NCI-H82 (cell line): Measurements from ENCODE around the gene SLC49A4.

Experiments
- DNase-seq: peaks from one replicate; lab custom pipeline; 2025; lab: John Stamatoyannopoulos, UW

The SLC49A4 gene

DNA sequence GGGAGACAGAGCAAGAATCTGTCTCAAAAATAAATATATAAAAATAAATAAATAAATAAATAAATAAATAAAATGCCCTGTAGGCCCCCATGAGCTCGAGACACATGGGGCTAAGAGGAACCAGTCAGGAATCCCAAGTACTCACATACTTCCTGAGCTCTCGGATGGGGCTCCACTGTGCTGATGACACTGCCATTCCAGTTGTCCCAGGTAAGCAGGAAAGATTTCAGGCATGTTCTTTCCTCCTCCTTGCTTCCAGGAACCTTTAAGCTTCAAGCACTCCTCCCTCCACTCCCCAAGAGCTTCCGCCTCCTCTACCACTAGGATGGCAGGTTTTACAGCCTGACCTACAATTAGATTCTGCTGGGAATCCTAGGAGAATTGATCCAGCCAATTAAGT lies 113.4 kb downstream of the SLC49A4 start:
- DNase-seq = no peak

DNA sequence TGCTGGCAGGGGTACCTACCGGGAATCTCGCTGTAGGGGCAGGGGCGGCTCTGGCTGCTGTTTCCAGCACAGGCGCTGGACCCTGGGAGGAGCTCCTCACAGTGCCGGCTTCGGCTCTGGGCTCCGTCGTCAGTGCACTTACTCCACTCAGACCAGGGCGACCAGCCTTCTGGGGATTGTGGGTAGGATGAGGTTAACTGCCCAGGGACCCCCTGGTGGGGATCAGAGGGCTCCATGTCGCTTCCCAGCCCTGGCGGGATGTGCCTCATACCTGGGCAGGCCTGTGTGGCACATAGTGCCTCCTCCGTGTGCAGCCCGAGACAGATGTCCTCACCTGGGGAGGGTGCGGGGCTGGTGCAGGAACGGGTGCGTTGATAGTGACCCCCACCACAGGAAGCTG lies 117.0 kb downstream of the SLC49A4 start:
- no peak for DNase-seq

DNA sequence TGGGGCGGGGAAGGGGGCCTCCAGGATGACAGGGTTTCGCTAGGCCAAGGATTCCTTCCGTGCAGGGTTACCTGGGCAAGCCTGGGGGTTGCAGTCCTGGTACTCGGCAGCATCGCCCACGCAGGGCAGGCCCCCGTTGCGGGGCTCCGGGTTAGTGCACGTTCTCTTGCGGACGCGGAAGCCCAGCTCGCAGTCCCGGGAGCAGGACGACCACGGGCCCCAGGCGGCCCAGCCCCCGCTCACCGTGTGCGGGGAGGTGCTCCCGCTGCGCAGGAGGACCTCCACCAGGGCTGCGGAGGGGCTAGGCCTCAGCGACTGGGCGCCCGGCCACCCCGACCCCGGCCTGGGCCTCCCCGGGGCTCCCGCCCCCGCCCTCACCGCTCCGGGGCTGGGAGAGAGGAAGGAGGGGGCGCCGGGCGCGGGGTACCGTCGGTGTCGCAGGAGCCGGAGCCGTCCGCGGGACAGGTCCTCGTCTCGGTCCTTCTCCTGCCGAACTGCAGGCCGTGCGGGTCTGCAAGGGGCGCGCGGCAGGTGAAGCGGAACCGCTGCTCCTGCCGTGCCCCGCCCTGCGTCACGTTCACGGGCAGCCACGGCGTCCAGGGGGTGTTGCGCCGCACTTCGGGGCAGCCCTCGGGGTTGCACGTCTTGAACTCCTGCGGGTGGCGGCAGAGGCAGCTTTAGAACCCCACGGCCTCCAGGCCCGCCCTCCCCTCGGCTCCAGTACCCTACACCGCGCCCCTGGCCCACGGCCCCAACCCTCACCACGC lies 118.1 kb downstream of the SLC49A4 start:
- no peak for DNase-seq

DNA sequence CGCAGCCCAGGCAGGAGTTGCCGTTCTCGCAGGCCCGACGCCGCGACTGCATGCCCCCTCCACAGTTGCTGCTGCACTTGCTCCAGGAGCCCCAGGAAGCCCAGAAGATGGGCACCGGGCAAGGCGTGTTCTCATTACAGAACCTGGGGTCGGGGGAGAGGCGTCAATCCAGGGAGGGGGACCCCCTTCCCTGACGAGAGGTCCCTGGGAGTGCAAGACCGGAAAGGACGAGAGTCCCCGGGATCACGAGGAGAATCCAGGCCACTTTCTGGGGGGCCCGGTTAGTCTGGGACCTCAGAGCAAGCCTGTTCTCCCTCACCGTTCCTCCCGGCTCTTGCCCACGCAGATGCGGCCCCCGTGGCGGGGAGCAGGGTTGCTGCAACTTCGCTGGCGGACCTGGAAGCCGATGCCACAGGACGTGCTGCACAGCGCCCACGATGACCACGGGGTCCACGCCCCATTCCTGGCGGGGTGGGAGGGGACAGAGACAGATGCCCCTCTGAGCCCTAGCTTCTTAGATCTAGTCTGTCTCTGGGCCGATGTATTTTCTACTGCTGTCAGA lies 118.8 kb downstream of the SLC49A4 start:
- DNase-seq = no peak

DNA sequence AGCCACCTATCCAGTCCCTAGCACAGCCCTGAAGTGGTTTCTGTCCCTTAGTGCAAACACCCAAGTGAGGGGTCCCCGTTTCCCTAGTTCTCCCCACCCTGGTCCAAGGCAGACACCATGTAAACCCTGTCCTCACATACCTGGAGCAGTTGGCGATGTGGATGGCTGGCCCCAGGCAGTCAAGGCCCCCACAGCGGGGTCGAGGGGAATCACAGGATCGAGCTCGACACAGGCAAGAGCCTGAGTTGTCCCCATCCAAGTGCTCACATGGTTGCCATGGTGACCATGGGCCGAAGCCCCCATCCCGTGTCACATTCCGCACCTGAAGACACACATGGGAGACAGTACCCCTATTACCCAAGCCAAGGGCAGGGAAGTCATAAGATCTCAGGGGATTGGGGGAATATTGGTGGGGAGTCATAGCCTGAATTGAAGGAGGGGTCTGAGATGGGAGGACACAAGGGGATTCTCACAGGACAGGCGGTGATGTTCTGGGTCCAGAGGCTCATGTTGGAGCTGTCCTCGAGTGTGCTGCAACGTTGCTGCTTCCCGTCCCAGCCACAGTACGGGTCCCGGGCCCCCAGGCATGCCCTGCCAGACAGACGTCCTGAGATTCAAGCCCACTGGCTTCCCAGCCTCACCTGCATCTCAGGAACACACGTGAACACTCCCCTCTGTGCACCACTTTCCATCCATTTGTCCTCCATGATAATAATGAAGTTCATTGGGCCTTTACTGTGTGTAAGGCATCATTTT lies 120.6 kb downstream of the SLC49A4 start:
- DNase-seq = no peak

DNA sequence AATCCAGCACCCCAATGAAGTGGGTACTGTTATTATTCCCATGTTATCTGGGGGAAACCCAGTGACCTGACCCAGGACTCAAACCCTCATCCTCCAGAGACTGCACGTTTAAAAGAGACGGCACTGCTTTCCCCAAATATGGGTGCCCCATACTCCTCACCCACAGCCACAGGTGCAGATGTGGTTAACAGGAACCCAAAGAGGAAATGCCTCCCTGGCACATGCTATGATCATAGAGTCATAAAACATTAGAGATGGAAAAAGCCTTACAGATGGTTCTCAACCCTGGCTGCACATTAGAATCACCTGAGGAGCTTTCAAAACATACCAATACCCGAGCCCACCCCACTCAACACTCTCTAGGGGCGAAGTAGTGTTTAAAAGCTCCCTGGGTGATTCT lies 121.2 kb downstream of the SLC49A4 start:
- DNase-seq = no peak

DNA sequence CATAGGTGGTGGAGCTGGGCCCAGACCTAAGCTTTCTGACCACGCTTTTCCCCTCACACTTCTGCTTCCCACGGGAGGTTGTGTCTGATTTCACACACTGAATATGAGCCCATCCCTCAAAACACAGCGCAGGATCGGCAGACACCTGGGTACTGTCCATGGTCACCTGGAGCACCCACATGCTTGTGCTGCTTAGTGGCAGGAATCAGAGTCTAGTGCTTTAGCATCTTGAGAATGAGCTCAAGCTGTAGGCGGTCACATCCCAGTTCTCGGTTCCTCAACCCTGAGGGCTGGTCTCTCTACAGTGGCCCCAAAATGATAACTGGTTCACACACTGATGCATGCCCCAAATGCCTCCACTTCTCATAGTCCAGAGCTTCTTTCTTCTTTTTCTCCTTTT lies 121.7 kb downstream of the SLC49A4 start:
- DNase-seq = no peak

DNA sequence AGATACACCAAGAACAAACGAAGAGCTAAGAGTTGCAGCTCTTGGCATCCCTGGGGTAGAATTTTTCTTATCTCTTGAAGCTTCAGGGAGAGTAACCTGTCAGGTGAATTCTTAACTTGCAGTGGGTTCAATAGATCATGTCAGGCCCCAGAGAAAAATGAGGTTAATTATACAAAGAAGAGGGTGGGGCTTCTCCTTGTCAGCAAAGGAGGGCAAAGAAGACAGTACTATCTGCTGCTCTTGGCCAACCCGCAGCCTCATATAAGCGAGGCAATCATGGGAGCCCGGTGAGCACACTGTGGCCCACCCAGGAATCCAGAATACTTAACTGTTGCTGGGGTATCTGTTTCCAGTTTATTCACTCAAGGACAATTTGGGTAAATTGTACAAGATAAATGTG lies 122.5 kb downstream of the SLC49A4 start:
- DNase-seq = no peak

DNA sequence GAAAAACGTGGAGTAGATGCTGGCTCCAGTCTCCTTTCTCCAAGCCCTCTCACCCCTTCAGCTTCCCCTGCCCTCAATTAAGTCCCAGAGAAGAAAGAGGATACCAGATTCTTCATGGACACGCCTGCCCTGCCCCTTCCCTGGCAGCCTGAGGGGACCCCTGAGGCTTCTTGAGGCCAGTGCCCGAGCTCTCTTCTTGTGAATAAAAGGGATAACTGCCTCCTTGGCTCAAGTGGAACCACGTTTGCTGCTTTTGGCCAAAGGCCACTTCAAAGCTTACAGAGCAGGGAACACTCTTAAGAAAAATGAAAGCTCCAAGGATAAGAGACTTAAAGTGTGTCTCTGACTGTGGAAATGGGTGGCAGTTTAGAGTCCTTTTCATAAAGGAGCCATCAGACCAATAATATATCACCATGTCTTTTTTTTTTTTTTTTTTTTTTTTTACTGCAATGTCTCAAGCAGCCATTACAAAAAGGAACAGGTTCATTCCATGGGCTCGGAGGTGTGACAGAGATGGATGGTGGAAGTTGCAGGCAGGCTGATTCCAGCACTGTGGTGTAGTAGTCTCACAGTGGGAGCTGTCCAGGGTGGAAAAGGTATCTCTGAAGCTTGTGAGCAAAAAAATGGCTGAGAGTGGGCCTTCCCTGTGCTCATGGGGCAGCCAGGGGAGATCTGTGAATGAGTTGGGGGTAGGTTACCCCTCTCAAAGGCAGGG lies 123.9 kb downstream of the SLC49A4 start:
- no peak for DNase-seq

DNA sequence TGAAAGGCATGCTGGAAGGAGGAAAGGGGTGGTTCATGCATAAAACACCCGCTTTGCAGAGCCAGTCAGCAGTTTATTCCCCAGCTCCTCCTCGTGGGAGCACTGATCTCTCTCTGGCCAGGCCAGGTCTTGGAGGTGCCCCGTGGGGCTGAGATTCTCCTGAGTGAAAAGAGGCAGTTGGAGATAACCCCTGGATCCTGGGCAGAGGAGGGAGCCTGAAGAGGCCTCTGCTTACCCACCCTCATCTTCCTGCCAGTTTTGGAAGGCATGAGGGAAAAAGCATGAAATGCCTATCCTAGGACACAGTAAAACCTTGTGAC lies 124.4 kb downstream of the SLC49A4 start:
- DNase-seq = no peak

DNA sequence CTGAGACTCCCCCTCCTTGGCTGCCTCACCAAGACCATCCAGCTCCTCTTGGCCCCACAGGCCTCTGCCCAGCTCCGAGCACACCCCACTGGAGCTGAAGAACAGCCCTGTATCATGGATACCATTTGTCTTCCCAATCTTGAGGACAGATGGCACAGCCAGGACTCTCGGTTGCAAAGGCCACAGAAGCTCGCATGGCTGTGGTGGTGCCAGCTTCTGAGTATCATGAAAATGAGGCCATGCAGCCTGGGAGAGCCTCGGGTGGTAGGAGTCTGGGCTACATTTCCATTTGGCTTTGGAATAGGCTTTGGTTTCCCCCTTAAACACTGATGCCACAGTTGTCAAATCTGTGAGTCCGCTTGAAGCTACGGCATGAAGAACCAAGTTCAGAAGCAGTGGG lies 126.1 kb downstream of the SLC49A4 start:
- no peak for DNase-seq

DNA sequence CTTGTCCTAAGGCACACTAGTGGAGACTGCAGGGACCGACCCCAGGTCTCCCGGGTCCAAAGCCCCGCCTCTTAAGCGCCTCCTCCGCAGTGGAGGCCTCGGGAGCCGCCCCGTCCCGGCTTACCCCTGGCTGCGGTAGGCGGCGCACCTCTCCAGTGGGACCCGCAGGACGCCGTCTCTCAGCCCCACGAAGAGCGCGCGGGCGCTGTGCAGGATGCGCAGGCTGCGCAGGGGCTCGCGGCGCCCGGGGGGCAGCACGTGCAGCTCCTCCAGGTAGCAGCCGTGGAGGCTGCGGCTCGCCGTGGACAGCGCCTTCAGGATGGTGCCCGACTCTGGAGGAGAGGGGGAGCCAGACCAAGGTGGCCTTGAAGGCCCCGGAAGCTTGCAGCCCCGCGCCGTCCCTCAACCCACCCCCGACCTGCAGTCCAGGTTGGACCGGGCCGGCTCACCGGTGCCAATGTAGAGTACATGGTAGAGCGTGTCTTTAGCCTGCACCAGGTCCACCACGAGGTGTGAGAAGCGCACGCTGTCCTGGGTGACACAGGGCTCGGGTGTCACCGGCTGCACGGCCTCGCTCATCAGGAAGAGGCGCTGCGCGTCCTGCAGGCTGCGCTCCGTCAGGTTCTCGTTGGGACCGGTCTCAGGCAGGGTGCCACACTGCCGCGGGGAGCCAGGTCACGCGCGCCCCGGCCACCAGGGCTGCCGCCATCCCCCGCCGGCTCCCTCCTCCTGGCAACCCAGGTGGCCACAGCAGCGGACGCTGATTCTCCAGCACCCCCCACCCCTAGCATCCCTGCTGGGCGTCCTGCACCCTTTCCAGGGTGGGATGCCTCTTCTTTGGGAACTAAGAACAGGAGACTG lies 127.2 kb downstream of the SLC49A4 start:
- no peak for DNase-seq

DNA sequence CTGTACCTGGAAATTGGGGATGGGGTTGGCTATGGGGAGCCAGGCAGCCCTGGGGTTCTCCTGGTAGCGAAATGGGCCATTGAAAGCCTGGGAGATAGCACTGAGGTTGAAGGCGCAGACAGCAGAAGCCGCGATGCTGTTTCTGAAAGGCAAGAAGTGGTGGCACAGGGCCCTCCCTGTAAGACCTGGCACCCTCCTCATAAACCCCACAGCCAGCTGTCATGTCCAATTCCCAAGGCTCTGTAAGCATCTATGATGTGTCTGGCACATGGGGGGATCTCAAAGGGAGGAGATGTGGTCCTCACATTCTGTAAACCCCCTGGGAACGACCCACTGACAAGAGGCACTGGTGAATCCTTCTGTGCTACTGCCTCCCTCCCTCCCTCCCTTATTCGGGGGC lies 128.7 kb downstream of the SLC49A4 start:
- DNase-seq = peak; percentile 25

DNA sequence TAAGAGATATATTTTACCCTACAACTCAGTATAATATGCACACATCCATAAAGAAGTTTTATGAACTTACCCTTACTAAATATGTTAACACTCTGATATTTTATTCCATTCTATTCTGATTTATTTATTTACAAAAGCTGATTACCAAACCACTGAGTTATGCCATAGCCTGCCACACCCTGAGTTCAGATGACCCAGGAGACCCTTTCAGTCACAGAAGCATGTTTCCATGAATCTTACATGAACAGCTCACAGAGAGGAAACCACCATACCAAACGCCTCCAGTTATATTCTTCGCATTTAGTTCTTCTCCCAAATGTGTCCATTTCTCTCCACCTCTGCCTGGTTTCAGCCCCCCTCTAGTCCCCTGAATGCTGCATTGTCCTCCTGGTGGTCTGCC lies 129.2 kb downstream of the SLC49A4 start:
- DNase-seq = peak; percentile 22

DNA sequence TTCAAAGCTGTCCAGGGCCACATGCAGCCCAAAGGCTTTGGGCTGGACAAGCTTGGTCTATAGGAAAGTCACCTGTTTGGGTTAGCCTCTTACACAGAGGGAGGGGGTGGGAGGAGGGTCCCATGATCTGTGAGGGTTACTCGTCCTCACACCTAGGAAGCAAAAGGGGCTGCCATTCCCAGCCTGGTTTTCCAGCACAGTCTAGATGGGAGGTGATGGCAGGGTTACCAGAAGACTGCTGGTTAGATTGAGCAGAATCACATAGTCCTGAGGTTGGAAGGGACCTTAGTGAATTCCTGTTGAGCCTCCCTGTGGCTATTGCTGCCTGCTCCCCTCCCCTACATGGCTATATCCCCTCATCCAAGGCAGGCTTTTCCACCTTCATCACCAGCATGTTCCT lies 130.9 kb downstream of the SLC49A4 start:
- DNase-seq = no peak

DNA sequence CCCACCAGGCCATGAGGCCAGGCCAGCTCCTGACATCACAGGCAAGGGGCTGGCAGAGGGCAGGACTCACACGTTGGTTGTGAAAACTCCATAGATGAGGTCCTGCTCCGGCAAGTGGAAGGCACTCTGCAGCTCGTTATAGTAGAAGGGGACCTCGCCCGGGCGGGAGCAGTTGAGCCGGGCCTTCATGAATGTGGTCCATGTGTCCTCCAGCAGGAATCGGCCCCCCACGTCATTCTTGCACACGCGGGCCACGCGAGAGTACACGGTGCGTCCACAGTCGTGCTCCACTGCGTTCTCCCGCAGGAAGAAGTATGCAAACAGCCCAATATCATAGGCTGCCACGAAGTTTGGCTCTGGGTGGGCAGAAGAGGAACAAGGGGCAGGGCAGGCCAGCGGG lies 131.5 kb downstream of the SLC49A4 start:
- no peak for DNase-seq

DNA sequence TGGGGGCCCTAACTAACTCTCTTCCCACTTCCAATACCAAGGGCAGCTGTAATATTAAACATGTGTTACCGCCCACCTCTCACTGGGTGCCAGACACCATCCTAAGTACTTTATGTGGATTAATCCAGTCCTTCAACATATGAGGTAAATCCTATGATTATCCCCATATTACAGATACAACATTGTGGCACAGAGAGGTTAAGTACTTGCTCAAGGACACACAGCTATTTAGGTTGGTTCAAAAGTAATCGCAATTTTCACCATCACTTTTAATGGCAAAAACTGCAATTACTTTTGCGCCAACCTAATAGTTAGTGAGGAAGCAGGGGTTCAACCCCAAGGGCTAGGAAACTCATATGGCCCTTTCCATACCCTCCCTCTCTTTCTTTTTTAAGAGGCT lies 131.9 kb downstream of the SLC49A4 start:
- DNase-seq = peak; percentile 22

DNA sequence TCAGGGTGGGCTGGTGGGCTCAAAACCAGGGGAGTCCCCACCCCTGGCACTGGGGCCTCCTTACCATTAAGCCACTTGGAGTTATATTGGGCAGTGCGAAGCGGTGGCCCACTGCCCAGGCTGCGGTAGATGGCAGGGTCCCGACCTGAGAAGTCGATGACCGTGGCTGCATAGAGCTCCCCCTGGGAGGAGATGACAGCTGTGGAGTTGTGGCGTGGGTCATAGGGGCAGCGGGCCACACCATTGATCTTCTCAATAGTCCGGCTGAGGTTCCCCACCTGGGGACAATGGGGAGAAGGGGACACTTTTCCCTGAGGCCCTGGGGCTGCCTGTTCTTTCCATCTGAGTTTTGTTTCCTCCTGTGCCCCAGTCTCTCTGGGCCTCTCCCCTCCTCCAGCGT lies 132.9 kb downstream of the SLC49A4 start:
- no peak for DNase-seq

DNA sequence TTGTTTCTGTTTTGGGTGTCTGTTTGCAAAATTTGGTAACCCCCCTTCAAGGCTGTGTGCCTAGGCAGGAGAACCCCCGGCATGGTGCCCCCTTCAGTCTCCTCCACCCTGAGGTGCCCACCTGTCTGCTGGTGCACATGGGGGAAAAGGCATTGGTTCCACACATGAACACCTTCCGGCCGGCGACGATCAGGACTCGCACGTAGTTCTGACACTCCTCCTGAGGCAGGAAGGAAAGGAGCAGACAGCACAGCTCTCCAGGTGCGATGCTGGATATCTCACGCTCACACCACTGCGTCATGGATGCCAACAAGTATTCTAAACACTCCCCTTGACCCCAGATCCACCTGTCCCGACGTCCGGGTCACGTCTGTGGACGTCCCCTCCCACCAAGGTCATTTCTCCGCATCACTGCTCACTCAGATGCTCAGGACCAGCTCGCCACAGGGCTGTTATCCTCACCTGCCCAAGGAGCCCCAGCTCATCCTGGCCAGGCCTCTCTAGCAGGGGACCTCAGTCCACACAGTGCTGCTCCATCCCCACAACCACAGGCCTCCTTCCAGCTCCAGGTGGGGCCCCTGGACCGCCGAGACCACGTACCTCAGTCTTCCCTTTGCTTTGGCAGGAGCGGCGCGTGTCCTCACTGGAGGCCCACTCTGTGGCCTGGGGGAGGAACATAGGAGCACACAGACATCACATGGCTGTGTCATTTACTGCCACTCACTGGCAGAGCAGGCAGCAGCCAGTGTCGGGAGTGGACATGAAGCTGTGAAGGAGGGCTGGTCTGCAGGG lies 133.7 kb downstream of the SLC49A4 start:
- no peak for DNase-seq

DNA sequence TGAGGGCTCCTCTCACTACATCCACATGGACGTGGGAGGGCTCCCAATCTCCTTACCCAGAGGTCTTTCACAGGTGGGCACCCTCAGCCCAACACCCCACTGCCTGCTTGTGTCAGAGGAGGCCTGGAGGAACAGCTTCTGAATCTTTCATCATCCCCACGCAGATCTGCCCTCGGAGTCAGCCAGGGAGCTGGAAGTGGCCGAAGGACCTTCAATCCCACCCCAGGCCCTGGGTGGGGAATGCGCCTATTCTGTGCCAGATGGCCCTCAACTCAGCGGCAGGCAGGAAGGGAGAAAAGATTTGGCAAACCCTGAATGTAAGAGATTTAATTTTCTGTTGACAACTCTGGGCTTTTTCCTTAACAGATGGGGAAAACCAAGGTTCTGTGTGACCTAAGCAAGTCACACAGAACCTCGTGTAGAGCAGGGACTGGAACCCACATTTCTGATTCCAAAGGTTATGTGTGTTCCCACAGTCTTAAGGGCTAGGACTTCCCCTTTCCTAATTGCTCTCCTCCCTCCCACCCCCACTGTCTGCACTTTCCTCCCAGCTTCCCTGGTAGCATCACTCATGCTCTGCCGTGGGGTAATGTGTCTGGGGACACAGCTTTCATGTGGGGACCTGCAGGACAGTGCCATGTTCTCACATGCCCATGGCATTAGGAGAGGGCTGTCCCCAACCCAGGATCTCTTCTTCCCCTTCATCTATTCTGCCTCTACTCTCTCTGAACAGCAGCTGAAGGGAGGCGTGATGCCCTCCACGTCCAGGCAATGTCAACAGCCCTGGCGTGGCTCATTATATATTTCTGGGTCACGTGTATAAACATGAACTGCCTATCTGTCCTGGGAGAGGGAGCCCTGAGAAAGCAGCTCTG lies 134.6 kb downstream of the SLC49A4 start:
- peak; percentile 51 for DNase-seq
